Smooth muscle cell of the brain vasculature (primary cell): ENCODE measurements around the gene KCNC1.

Experiments
- DNase-seq: peaks from one replicate; pipeline ENCODE4 v3.0.0-alpha.2; 2012; ENCODE audit warnings: low read depth, low spot score

The KCNC1 gene

DNA sequence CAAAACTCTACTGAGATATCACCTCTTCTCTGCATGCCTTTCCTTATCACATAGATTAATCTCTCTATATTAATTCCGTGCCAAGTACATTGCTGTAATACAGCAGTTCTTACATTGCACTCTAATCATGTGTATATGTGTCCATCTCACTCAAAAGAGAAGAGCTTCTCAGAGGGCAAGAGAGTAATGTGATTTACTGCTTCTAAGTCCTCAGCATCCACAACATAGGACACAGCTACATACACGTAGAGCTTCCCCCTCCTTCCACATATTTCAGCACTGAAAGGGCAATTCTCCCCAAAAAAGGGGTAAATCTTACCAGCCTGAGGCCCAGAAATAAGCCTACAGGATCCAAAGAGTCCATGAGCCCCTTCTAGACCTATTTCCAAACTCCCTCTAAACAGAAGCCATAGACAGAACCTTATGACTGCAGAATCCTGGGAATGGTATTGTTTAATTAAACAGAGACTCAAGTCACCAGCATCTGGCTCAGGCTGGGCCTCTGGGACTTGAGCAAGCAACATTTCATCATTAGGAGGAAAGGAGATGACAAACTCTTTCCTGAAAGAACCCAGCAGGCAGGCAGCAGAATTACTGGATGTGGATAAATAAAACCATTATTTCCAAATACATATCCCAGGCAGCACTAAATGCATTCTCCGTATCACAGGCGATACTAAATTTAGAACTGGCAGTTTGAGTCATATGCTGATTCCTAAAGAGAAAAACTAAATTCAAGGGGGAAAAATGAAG lies 87.2 kb downstream of the KCNC1 start:
- no peak for DNase-seq

DNA sequence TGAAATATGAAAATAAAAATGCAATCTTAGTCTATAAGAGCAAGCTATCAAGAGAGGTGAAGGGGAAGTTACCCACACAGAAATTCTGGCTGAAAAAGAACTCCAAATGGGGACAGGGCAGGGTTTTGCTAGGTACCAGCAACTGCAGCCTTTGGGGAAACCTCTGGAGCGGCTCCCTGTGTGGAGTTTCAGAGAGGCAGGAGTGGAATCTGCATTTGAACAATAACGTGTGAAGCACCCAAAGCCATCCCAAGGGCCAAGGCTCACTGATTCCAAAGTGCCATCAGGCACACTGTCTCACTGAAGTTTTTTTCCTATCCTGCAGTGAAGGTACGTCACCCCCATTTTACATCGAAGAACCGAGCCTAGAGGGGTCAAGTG lies 87.8 kb downstream of the KCNC1 start:
- DNase-seq = no peak

DNA sequence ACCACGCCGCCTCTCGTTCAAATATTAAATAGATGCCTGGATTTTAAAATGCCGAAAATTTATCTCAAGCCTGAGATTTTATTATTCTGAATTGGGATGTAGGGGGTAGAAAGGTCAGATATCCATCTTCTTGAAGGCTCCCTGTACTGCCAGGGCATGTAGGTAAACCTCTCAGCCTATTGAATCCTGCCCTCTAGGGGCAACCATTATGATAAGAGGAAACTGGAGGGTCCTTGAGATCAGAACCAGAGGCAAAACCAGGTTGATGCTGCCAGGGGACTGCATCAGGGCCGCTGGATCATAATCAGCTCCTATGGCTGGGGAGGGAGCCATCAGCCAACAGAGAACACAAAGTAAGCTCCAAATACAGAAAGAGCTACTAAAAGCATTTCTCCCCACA lies 92.4 kb downstream of the KCNC1 start:
- DNase-seq = no peak

DNA sequence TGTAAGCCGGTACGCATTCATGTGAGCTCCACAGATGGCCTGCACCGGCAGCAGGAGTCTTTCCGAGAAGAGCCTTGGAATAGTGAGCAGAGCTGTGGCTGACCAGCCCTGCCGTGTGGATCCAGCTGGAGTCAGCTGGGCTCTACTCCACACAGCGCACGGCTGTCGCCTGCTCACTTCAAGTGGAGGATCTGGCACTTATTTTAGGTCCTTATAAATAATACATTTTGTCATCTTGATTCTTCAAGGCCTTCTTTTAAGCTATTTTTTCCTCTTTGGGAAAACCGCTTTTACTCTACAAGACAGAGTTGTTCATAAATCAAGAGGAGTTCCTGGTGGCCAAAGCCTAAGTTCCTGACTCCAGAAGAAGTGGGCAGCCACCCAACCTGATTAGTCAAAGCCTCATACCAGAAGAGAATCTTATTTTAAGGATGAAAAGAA lies 93.8 kb downstream of the KCNC1 start:
- DNase-seq = no peak

DNA sequence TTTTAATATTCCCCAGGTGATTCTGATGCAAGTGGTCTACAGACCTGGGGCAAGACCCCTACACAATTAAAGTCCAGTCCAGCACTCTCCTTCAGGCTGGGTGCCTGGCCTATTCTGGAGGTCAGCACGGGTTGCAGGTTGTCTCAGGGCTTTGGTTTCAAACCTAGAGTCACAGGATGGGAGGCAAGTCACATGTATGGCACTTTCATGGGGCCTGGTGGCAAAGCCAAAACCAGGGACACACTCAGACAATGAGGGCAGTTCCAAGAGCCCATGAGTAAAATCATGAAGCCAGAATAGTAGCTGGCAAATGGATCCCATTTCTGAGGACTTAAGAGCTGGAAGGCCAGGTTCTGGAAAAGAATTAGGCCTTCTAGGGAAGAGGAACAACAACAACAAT lies 96.6 kb downstream of the KCNC1 start:
- no peak for DNase-seq

DNA sequence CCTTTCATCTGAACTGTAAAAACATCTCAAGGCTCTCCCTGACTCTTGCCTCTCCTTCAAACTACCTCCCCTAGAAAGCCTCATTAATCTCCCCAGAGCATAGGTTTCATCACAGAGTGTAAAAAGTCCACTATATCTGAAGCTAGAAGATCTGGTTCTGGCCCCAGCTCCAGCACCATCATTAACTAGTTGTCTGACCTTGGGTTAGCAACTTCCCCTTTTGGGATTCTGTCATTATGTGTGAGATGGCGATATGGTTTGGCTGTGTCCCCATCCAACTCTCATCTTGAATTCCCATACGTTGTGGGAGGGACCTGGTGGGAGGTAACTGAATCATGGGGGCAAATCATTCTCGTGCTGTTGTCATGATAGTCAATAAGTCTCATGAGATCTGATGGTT lies 97.3 kb downstream of the KCNC1 start:
- DNase-seq = no peak
